HCT116 (cell line): ENCODE measurements around the gene ZNF418.

ENCODE experiments used
- ELF1 ChIP-seq: IDR thresholded peaks from 2 replicates; pipeline ENCODE4 v1.6.1; 2012; ENCODE audit warnings: low read depth, borderline replicate concordance
- EZH2 ChIP-seq: fragments of 200-600 bp; sonication (generic); IDR thresholded peaks from 2 replicates; pipeline ENCODE4 v1.6.1; 2017; ENCODE audit warnings: antibody characterized with exemption, mixed run types
- EZH2phosphoT487 ChIP-seq: fragments of 200-600 bp; IDR thresholded peaks from 2 replicates; pipeline ENCODE4 v1.6.1; 2018; ENCODE audit warnings: antibody characterized with exemption, borderline replicate concordance
- JUND ChIP-seq: IDR thresholded peaks from 2 replicates; pipeline ENCODE4 v1.6.1; 2012
- POLR2A ChIP-seq: IDR thresholded peaks from 2 replicates; pipeline ENCODE4 v1.7.0; 2011; ENCODE audit warnings: borderline replicate concordance; ENCODE audit not compliant: insufficient read depth, insufficient read length; ENCODE audit errors: extremely low read depth
- RAD21 ChIP-seq: IDR thresholded peaks from 2 replicates; pipeline ENCODE4 v1.6.1; 2012; ENCODE audit warnings: low read depth, mild to moderate bottlenecking
- SIN3A ChIP-seq: IDR thresholded peaks from 2 replicates; pipeline ENCODE4 v1.6.1; 2012; ENCODE audit warnings: low read depth
- YY1 ChIP-seq: IDR thresholded peaks from 2 replicates; pipeline ENCODE4 v1.6.1; 2011; ENCODE audit warnings: low read length, low read depth, moderate library complexity, mild to moderate bottlenecking; ENCODE audit not compliant: insufficient replicate concordance; ENCODE audit errors: extremely low read depth
- ZNF274 ChIP-seq: fragments of 200-500 bp; sonication (Bioruptor generic); IDR thresholded peaks from 2 replicates; pipeline ENCODE4 v1.6.1; 2014; ENCODE audit warnings: mild to moderate bottlenecking, low read depth, low read length, inconsistent platforms
- TF ChIP-seq, protein P1 (sequence below), 3 experiments: fragments of 200-600 bp in 1 of 3; sonication (generic) in 1 of 3; IDR thresholded peaks in 2 of 3; conservative IDR thresholded peaks in 1 of 3; 2 replicates each; pipeline ENCODE4 v1.5.1; 2012 to 2017; ENCODE audit warnings: low read depth in 2 of 3, low read length in 2 of 3, antibody characterized with exemption in 1 of 3, borderline replicate concordance in 1 of 3, control low read depth in 1 of 3, mild to moderate bottlenecking in 1 of 3, mixed read lengths in 1 of 3, mixed run types in 1 of 3, moderate library complexity in 1 of 3; ENCODE audit not compliant: insufficient read depth in 1 of 3
- TF ChIP-seq, protein P2 (sequence below): IDR thresholded peaks from 2 replicates; pipeline ENCODE4 v1.6.1; 2012
- TF ChIP-seq, protein P3 (sequence below): IDR thresholded peaks from 2 replicates; pipeline ENCODE4 v1.6.1; 2012
- TF ChIP-seq, protein P4 (sequence below): IDR thresholded peaks from 2 replicates; pipeline ENCODE4 v1.6.1; 2012; ENCODE audit warnings: low read depth
- TF ChIP-seq, protein P5 (sequence below): IDR thresholded peaks from 2 replicates; pipeline ENCODE4 v1.6.1; 2011; ENCODE audit warnings: mild to moderate bottlenecking, low read length, moderate library complexity; ENCODE audit not compliant: insufficient replicate concordance; ENCODE audit errors: extremely low read depth

DNA sequence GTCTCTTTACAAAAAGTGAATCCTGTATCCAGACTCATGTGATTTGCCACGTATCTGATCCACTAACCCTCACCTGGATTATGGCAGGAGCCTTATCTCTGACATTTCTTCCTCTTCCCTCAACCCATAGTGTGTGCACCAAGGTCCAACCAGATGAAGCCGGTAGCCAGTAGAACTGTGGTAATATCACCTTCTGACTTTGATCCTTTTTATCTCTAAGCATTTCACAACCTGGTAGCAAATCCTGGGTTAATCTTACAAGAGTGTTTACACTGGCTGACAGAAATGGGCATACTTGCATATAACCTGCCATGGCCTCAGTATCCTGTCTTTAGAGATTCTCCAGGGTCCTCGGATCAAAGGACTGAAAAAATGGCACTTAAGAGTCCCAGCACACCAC is 20.7 kb downstream of the ZNF418 start:
- TF ChIP-seq, protein P1, sequence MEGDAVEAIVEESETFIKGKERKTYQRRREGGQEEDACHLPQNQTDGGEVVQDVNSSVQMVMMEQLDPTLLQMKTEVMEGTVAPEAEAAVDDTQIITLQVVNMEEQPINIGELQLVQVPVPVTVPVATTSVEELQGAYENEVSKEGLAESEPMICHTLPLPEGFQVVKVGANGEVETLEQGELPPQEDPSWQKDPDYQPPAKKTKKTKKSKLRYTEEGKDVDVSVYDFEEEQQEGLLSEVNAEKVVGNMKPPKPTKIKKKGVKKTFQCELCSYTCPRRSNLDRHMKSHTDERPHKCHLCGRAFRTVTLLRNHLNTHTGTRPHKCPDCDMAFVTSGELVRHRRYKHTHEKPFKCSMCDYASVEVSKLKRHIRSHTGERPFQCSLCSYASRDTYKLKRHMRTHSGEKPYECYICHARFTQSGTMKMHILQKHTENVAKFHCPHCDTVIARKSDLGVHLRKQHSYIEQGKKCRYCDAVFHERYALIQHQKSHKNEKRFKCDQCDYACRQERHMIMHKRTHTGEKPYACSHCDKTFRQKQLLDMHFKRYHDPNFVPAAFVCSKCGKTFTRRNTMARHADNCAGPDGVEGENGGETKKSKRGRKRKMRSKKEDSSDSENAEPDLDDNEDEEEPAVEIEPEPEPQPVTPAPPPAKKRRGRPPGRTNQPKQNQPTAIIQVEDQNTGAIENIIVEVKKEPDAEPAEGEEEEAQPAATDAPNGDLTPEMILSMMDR (IDR thresholded peaks at IDR 0.05 in 2 of 3, conservative IDR thresholded peaks at IDR 0.05 in 1 of 3; ENCODE audit: borderline replicate concordance in 1 of 3, insufficient read depth in 1 of 3, low read depth in 2 of 3, low read length in 2 of 3), result no peak
- TF ChIP-seq, protein P2, sequence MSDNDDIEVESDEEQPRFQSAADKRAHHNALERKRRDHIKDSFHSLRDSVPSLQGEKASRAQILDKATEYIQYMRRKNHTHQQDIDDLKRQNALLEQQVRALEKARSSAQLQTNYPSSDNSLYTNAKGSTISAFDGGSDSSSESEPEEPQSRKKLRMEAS, result no peak
- no peak for TF ChIP-seq POLR2A
- no peak for TF ChIP-seq YY1
- TF ChIP-seq, protein P3, sequence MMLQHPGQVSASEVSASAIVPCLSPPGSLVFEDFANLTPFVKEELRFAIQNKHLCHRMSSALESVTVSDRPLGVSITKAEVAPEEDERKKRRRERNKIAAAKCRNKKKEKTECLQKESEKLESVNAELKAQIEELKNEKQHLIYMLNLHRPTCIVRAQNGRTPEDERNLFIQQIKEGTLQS, result no peak
- TF ChIP-seq RAD21, result no peak
- TF ChIP-seq JUND, result no peak
- TF ChIP-seq EZH2, result no peak
- no peak for TF ChIP-seq ZNF274
- TF ChIP-seq, protein P4, sequence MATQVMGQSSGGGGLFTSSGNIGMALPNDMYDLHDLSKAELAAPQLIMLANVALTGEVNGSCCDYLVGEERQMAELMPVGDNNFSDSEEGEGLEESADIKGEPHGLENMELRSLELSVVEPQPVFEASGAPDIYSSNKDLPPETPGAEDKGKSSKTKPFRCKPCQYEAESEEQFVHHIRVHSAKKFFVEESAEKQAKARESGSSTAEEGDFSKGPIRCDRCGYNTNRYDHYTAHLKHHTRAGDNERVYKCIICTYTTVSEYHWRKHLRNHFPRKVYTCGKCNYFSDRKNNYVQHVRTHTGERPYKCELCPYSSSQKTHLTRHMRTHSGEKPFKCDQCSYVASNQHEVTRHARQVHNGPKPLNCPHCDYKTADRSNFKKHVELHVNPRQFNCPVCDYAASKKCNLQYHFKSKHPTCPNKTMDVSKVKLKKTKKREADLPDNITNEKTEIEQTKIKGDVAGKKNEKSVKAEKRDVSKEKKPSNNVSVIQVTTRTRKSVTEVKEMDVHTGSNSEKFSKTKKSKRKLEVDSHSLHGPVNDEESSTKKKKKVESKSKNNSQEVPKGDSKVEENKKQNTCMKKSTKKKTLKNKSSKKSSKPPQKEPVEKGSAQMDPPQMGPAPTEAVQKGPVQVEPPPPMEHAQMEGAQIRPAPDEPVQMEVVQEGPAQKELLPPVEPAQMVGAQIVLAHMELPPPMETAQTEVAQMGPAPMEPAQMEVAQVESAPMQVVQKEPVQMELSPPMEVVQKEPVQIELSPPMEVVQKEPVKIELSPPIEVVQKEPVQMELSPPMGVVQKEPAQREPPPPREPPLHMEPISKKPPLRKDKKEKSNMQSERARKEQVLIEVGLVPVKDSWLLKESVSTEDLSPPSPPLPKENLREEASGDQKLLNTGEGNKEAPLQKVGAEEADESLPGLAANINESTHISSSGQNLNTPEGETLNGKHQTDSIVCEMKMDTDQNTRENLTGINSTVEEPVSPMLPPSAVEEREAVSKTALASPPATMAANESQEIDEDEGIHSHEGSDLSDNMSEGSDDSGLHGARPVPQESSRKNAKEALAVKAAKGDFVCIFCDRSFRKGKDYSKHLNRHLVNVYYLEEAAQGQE, result no peak
- TF ChIP-seq EZH2phosphoT487, result no peak
- no peak for TF ChIP-seq SIN3A
- TF ChIP-seq, protein P5, sequence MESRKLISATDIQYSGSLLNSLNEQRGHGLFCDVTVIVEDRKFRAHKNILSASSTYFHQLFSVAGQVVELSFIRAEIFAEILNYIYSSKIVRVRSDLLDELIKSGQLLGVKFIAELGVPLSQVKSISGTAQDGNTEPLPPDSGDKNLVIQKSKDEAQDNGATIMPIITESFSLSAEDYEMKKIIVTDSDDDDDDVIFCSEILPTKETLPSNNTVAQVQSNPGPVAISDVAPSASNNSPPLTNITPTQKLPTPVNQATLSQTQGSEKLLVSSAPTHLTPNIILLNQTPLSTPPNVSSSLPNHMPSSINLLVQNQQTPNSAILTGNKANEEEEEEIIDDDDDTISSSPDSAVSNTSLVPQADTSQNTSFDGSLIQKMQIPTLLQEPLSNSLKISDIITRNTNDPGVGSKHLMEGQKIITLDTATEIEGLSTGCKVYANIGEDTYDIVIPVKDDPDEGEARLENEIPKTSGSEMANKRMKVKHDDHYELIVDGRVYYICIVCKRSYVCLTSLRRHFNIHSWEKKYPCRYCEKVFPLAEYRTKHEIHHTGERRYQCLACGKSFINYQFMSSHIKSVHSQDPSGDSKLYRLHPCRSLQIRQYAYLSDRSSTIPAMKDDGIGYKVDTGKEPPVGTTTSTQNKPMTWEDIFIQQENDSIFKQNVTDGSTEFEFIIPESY, result no peak
- no peak for TF ChIP-seq ELF1
